K562 treated with DMSO at 1 percent for 12 hours (cell line): ENCODE results near the gene P2RY8. TPM values are rescaled to one million over a fixed set of nuclear protein-coding genes. Genes with fewer than 3 reads are reported as not detected.

ENCODE experiments used
- total RNA-seq: library from RNA; unstranded; fragments of 300-600 nt; gene quantifications from 2 replicates; pipeline ENCODE4 v1.2.3, GENCODE V29; 2022; ENCODE audit not compliant: insufficient read depth

Gene P2RY8, protein sequence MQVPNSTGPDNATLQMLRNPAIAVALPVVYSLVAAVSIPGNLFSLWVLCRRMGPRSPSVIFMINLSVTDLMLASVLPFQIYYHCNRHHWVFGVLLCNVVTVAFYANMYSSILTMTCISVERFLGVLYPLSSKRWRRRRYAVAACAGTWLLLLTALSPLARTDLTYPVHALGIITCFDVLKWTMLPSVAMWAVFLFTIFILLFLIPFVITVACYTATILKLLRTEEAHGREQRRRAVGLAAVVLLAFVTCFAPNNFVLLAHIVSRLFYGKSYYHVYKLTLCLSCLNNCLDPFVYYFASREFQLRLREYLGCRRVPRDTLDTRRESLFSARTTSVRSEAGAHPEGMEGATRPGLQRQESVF
- total RNA-seq: 0.53 and 1.1 TPM in 2 replicates

DNA sequence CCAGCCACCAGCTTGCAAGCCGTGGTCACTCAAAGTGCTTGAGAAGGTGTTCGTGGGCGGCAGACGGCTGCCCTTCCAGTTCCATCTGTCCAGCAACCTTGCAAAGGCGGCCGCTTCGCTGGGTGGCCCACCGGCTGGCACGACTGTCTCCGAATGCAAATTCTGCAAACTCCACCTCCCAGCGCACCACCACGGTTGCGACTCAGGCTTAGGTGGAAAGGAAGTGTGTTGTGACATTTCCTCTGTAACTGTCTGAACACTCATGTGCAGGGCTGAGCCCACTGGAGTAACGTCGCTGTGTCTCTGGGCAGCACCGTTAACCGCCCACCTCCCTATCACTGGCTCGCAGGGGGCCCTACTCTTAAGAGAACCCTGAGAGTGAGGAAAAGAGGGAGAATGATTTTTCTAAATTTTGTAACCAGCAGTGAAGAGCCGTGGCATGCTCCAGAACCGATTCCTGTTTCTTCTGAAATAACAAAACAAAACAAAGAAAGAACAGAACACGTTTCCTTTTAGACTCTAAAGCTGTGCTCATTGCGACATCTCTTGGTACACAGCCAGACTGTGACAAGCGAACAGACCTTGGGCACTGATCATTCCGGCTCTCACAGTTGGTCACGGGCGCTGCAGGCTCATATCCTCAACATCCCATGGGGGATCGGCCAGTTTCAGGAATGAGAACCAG is at the start of gene P2RY8:
Gene P2RY8, minus strand, starts transcription at position 155 of the 685 bp plus-strand sequence. CDS start 70,627 bp downstream, outside the sequence.

DNA sequence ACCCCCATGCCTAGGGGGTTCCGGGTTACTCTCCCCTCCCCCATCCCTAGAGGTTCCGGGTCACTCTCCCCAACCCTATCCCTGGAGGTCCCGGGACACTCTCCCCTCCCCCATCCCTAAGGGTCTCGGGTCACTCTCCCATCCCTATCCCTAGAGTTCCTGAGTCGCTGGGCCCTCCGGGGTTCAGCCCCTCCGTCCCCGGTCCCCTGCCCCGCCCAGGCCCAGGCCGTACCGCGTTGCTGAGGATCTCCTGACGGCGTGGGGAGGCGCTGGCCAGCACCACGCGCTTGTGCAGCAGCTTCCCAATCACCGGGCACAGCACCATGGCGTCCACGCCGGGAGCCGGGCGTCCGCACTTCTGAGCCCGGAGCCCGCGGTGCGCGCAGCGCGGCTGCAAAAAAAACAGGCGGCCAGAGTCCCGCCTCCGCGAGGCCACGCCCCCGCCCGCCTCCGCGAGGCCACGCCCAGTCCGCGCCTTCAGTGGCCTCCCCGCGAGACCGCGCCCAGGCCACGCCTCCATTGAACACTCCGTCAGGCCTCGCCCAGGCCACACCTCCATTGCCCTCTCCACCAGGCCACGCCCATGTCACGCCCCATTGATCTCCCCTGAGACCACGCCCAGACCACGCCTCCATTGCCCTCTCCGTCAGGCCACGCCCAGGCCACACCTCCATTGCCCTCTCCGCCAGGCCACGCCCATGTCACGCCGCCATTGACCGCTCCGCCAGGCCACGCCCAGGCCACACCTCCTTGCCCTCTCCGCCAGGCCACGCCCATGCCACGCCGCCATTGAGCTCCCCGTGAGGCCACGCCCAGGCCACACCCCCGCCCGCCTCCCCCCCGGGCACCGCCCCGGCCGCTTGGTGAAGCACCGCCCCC is 84.2 kb downstream of the P2RY8 start, which contains the start of gene ASMTL:
Gene ASMTL, minus strand, starts transcription at position 394 of the 879 bp plus-strand sequence. Its CDS starts 69 bp downstream, at position 325.

Other genes with a start within 250 kb of the P2RY8 start
- gene IL3RA, start 200.4 kb downstream of the P2RY8 start, total RNA-seq: not detected in 2 replicates
- 777 and 896 TPM in 2 replicates for gene SLC25A6, start 145.1 kb downstream of the P2RY8 start, total RNA-seq
- gene ASMTL, start 84.3 kb downstream of the P2RY8 start, total RNA-seq: 21.1 and 23.0 TPM in 2 replicates
- gene AKAP17A, start 54.4 kb upstream of the P2RY8 start, total RNA-seq: 14.8 and 28.8 TPM in 2 replicates
- not detected in 2 replicates for gene ASMT, start 77.9 kb upstream of the P2RY8 start, total RNA-seq